Right hindlimb (tissue), 1 donor: Measurements from ENCODE around the gene AKT3.
"Not testable (repeated sequence)": the region's sequence is repeated elsewhere in the genome, so short reads cannot be mapped to it uniquely, and the experiment has no call there.

ENCODE experiments used
- DNase-seq: peaks from one replicate; pipeline ENCODE4 v3.0.0-alpha.2; 2018

The AKT3 gene

DNA sequence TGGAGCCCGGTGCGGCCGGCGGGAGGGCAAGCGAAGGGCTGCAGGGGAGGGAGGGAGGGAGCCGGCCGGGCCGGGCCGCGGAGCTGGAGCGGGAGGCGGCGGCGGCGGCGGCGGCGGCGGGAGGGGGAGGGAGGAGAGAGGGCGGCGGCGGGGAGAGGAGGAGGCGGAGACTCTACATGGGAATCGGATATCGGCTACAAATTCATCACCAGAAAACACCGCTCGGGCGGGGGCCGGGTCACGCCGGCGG lies at the start of gene AKT3:
Gene AKT3 (minus strand): TSS at position 42 of the 250 bp plus-strand sequence. CDS start 7,073 bp downstream, outside the sequence.
- DNase-seq, result no peak

DNA sequence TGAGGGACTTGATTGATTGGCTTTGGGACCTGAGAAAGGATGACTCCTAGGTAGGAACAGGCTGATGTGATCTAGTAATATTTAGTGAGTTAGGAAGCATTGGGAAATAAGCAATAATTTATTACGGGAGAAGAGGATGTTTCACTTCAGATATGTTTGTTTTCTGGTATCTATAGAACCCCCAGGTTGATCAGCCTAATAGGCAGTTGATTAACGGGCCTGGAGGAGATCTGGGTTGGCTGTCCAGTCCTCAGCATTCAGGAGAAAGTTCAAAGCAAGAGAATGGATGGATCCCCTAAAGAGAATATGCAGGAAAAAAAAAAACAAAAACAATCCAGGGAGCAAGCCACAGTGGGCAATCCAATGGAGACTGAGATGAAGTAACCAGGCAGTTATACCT lies 48.2 kb upstream of the AKT3 start:
- DNase-seq, result no peak

DNA sequence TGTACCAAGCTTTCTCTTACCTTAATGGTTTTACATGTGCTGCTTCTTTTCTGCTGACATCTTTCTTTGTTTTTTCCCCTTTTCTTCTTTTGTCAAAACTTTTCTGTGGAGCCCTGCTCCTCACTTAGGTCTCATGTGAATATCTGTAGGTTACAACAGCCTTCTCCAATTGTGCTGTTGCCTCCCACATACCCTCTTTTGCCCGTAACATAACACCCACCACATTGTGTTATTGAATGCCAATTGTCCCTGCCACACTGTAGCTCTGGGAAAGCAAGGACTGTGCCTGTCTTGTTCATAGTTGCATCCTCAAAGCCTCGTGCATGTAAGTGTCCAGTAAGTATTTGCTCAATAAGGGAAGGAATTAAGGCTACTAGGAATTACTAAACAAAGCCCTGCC lies 46.3 kb upstream of the AKT3 start:
- DNase-seq, result no peak

DNA sequence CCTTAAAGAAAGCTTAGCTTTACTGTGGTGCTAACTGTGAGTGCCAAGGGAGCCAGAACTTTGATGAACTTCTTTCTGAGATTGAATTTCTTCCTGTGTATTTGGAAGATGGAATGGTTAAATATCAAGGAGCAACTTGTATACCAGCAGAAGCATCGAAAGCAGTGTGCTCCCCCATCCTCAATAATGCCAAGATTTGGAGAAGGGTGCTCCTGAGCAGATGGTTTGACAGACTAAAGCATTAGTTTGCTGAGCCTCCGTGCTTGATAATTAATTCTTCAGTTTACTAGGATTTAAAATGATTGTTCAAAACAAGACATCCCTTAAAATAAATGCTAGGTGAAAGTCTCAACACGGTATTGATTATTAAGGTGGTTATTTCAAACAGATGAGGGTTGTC lies 42.4 kb upstream of the AKT3 start:
- DNase-seq, result no peak

DNA sequence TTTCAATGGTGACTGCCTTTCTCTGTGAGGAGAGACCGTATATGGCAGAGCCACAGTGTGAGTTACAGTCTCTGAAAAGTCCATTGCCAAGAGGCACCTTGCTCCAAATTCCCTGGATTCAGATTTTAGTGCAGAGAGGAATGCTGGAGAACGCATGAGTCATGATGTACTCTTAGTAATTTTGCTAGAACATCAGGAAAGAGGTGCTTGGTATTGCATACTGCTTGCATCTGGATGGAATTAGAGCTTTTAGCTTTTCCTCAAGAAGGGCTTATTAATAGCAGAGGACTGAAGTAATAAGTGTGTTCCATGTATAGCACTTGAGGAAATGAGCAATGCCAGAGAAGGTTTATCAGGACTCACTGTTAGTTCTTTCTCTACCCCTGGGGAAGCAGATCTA lies 40.5 kb upstream of the AKT3 start:
- DNase-seq, result no peak

DNA sequence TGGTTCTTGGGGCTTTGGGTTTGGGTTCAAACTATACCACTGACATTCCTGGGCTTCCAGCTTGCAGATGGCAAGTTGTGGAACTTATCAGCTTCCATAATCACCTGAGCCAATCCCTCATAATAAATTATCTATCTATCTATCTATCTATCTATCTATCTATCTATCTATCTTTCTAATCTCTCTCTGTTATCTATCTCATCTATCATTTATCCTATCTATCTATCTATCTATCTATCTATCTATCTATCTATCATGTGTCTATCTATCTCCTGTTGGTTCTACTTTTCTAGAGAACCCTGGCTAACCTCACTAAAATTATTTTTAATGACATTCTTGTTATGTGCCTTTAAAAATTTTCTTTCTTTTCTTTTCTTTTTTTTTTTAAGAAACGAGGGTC lies 35.8 kb upstream of the AKT3 start:
- no peak for DNase-seq

DNA sequence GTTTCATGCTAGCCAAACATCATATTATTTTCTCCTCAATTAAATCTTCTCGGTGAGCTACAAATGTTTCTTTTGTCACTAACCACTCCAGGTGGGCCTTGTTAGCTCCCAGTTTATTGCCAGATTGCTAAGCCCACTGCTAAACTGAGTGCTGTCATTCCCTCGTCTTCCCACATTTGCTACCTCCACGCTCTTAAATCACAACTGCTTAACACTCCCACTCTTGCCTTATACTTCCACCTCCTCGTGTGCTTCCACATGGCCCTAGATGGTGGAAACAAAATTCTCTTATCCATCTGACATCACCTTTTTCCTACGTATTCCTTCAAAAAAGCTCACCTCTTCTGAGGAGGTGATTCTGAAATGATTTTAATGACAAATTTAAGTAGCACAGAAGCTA lies 34.6 kb upstream of the AKT3 start:
- DNase-seq, result no peak

DNA sequence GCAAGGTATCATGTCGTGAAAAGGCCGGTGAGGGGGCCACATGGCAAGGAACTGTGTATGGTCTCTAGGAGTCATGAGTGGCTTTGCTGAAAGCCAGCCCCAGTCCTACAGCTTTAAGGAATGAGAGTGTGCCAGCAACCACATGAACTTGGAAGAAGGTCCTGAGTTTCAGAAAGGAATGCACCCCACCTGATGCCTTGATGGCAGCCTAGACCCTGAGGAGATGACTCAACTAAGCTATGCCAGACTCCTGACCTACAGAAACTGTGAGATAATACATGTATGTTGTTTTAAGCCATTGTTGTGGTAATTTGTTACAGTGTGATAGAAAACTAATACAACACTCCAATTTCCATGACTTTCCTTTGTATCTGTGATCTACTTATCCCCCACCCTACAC lies 33.5 kb upstream of the AKT3 start:
- DNase-seq, result no peak

DNA sequence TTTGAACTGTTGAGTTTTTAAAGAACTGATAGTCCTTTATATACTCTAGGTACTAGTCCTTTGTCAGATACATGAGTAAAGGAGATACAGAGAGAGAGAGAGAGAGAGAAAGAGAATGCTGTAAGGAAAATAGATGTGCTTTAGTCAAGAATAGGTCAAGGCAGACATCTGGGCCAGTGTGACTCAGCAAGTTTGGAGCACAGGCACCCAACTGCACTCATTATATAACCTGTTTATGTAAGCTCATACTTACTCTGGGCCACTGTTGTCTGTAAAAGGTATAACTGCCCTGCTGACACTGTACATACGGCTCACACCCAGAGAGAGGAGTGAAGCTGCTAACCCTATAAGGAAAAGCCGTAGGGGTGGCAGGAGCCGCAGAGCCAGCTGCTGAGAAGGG lies 32.2 kb upstream of the AKT3 start:
- no peak for DNase-seq

DNA sequence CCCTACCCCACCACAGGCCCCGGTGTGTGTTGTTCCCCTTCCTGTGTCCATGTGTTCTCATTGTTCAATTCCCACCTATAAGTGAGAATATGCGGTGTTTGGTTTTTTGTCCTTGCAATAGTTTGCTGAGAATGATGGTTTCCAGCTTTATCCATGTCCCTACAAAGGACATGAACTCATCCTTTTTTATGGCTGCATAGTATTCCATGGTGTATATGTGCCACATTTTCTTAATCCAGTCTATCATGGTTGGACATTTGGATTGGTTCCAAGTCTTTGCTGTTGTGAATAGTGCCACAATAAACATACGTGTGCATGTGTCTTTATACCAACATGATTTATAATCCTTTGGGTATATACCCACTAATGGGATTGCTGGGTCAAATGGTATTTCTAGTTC lies 27.0 kb upstream of the AKT3 start:
- not testable (repeated sequence) for DNase-seq

DNA sequence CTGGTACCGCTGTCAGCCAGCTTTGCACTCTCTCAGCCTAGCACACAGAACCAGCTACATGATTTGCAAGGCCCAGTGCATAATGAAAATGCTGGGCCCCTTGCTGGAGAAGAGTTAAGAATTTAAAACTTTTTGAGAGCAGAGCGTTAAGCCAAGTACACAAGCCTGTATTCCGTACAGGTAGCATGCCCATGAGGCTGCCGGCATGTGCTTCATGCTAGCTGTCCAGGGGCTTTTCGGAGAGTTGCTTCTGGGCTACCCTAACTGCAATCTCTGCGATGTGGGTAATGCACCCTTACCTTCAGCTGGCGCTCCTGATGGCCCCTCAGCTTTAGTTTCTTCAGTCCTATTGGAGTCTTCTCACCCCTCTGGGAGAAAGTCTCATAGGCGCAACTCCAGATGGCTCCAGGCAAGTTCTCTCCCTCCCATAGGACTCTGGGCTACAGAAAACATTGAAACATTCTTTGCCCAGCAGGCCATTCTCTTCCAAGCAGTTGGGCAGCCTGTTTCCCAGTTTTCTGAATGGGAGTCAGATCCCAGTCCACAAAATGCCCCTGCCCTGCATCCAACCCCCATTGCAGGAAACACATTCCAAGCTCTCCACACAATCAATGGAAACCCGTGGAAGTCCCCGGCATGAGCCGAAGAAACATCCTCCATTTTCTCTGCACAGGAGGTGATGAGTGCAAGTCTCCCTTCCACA lies 5.7 kb upstream of the AKT3 start:
- no peak for DNase-seq

DNA sequence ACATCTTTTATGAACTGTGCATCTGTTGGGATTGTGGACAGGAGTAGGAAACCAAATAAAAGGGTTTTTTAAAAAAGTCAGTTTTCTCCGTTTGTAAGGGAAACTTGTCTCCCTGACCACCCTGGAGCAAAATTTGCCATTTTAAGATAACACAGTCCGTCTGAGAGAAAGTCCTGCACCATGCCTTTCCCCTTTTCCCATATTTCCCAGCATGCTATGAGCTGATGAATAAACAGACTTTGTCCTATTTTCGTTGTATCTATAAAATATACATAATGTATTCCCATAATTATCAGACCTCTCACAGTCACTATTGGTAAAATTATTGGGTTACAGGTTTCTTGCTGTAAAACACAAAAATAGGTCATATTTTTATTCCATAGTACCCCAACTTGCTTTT lies 1.7 kb upstream of the AKT3 start:
- DNase-seq, result no peak

DNA sequence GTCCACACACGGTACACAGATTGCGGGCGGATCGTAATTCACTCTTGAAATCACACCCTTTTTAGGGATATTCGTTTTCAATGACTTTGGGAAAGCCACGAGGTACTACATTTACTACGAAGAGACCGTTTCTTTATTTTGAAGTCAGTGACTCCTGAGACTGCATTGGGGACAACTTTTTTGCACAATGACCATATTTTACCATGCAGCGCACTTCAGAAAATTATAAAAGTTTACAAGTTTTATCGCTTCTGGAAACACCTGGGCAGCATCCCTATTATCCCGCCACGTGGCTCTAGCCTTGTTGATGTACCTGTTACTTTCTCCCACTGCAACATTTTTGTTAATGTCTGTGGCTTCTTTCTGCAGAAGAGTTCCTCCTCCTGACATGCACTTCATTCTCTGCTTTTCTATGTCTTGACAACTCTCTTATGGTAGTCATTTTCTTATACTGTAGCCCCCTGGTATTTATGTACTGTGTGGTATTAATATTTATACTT lies 1.3 kb upstream of the AKT3 start:
- no peak for DNase-seq

DNA sequence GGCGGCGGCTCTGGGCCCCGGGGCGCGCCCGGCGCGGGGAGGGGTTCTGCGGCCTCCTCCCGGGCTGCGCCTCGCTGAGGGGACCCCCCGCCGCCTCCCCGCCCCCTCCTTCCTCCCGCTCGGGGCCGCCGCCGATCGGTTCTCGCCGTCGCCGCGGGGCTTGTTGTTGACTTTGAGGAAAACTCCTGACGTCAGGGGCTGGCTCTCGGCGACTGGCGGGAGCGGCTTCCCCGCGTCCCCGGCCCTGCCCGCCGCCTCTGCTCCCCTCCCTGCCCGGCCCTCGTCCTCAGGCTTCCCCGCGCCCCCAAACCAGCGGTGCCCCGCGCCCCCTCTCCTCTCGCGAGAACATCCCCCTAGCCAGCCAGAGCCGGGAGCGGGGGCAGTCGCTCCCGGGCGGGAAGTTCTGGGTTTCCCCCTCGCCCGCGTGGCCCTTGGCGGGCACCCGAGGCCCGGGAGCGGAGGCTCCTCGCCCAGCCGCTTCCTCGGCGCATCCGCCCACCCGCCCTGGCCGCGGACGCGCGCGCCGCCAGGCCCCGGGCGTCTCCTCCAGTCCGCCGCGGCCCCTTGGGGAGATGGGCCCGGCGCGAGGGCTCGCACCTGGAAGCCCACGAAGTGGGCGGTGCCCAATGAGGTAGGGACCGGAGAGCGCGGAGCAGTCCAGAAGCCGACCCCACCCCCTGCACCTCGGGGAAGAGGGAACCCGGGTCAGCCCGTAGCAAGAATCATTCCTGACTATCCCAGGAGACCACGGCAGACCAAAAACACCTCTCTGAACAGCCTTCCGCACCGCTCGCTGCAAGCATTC lies 611 bp upstream of the AKT3 start:
- DNase-seq, result peak; percentile 90

DNA sequence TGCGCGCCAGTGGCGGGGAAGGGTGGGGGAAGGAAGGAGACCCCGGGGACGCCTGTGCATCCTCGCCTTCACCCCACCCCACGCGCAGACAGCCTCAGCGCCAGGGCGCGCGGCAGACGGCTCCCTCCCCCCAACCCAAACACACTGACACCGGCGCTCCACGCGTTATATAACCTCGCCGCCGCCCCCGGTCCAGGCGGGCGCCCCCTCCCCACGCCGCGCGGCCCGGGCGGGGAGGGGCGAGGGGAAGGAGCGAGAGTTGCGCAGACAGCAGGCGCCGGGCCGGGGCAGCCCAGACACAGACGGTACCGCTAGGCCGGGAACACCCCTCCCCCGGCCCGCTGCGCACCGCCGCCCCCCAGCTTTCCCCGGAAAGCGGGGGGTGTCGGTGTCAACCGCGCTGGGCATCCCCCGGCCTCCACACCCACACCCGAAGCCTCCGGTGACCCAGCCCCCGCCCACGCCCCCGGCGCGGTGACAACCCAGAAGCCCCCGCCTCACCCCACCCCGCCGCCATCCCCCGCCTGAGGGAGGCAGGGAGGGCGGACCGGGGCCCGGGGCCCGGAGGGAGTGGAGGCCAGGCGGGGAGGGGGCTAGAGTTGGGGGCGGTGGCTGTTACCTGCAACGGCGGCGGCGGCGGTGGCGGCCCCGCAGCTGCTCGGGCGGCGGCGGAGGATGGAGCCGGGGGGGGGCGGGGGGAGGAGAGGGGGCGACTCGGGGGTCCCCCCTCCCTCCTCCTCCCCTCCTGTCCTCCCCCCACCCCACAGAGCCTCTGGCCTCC lies 432 bp downstream of the AKT3 start:
- DNase-seq, result peak; percentile 72

DNA sequence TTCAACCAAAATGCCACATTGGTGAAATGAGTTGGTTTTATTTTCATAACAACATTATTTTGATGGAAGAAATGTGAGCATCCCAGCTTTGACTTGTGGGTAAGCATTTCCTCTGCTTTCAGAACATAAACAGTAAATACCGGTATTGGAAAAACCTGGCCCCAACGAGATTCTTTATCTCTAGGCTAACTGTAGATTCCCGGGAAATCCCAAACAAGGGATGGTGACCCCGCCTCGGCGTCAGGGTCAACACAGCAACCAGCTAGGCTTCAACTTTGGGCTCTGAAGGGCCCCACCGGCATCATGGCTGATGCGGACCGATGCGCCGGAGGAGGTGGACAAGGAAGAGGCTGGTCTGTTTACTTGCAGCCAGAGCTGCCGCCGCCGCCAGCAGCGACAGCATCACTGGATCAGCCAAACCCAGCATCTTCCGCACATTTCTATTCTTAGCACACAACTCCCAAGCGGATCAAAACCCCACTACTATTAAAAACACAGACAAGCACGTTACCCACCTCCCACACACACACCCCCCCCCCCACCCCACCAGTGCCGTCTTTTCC lies 1.1 kb downstream of the AKT3 start:
- no peak for DNase-seq

DNA sequence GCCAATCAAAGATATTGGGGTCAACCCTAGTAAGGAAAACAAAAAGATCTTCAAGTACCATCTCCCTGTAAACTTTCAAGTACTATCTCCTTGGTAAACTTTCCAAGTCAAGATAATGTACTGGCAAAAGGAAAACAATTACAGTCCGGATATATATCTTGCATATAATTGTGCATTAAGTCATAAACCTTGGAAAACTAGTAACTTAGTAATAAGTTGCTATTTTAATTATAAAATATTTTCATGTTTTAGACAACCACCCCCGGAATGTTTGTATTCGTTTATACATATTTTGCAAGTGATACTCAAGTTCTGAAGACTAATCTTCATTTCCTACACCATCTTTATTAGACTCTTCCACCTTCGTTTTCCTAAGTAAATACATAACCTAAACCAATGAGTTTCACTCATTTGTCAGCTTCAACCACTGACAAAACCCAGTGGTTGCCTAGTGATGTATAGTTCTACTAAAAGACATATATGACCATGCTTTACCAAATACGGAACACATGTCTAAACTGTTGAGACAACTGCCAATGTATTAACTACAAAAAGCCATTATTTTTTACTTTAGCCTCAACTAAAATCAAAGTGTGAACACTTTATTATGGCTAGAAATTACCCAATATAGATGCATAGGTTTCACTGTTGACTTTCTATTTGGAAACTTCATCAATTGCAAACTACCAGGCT lies 1.7 kb downstream of the AKT3 start:
- no peak for DNase-seq

DNA sequence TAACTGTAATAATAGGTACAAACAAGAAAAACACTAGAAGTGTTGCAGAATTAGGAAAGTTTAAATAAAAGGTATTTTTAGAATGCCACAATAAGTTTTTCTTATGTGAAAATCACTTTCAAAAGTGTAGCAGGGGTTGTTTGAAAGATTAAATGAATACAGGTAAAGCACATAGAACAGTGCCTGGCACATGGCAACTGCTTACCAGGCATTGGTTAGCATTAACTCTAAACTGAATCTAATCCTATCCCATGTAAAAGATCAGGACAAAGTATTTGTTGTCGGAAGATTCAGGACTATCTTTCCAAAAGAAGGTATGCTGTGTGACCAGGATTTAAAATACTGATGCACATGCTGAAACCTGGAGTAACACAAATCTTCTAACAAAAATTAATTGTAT lies 3.3 kb downstream of the AKT3 start:
- no peak for DNase-seq

DNA sequence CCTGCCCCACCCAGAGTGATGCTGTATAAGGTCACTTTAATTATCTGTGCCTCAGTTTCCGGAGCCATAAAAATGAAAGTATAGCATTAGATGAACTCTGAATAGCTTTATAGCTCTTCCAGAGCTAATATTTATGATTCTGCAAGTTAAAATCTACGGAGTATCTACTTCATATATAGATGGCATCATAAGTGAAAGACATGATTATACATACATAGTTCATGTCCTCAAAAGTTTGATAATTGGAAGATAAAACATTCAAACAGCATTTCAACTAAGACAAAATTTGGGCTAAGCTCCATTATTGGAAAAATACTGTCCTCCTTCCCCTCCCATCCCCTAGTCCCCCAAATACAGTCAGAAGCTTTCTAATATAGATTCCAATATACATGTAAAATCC lies 4.2 kb downstream of the AKT3 start:
- DNase-seq, result no peak

DNA sequence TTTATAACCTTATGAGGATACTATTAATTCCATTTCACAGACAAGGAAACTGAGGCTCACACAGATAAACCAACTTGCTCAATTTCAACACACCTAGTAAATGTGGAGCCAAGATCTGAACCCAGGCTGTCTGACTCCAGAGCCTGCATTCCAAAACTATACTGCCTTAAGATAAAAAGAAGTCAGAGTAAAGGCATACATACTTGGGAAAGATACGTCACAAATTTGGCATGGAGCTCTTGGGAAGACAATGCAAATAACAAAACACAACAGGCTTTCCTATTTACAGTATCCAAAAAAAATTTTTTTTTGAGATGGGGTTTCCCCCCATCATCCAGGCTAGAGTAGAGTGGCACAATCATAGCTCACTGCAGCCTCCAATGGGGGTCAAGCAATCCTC lies 5.9 kb downstream of the AKT3 start:
- no peak for DNase-seq

DNA sequence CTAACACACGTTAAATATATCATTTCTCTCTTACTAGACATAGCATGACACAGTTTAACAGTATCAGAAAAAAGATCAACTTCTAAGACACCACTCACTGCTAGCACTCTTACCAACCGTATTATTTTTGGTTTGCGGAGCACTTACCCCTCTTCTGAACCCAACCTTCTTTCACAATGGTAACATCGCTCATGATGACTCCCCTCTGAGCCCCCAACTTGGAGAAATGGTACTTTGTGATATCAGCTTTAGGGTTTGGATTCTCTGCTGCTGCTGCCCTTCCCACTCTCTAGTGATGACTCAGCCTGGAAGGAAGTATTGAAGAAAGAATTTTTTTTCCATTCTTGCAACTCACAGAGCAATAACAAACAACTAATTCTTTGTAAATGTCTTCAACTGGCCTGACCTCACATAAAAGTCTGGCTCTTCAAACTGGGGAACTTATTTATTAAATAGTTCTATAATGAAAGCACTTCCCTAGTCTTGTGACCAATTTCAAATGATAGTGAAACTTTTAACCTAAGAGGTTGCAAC lies 7.0 kb downstream of the AKT3 start:
- DNase-seq, result no peak

DNA sequence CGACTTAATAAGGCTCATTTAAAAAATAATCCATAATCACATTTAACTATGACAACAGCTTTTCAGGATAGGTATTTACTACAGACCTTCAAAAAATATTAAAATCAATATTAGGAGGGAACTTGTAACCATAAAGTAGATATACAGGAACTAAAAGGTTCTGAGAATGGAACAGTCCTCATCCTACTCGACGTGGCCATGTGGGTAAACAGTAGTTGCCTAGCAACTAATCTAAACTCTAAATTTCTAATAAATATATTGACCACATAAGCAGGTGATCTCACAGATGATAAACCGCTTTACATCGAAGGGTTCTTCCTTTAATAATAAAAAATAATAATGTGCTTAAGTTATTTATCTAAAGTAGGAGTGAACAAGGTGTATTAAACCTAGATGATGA lies 7.9 kb downstream of the AKT3 start:
- DNase-seq, result no peak

DNA sequence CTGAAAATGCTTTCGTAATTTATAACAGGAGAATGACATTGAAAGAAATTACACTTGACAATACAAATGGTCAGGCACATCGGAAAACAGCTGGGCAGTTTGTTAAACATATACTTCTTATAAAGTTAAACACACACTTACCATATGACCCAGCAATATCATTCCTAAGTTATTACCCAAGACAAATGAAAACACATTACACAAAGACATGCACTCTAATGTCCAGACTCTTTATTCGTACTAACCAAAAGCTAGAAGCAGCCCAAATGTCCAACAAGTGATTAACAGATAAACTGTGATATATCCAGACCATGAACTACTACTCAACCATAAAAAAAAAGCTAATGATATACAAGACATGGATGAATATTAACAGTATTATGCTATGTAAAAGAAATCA lies 8.5 kb downstream of the AKT3 start:
- DNase-seq, result no peak
